NCI-H2196 (cell line): Measurements from ENCODE around the gene MMP1.

ENCODE experiments used
- DNase-seq: peaks from one replicate; lab custom pipeline; 2025; ENCODE audit not compliant: unreplicated experiment; lab: John Stamatoyannopoulos, UW

The MMP1 gene

DNA sequence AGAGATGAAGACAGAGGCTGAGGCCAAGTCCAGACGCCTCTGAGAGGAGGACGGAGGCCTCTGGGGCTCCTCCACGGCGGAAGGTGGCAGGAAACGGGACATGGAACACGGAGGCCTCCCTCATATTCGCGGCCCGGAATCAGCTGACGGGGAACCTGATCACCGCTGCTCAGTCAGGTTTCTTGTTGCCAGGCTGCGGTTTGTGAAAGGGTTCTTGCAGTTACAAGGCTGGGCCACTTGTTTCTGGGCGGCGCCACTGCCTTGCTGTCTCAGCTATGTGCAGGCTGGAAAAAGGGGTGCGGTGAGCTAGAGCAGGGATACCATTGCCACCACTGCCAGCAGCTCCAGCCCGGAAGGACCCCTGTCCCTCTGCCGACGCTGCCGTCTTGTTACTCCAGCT, 10.0 kb upstream of the MMP1 start:
- no peak for DNase-seq

DNA sequence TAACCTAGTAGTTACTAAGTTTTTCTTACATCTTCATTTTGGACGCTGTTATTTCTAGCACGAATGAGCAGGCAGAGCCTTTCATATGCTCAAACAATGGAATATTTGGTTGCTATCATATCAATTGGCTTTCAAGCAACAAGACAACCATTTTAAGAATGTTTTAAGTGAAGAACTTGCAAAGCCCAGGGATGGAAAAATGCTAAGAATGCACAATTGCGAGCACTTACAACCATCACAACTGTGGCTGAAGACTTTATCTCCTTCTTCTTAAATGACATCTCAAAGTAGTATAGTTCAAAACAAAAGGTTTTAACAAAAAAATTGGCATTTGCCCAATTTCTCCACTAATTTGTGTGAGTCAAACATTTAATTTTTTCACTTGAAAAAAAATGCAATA, 8.3 kb upstream of the MMP1 start:
- DNase-seq, result no peak

DNA sequence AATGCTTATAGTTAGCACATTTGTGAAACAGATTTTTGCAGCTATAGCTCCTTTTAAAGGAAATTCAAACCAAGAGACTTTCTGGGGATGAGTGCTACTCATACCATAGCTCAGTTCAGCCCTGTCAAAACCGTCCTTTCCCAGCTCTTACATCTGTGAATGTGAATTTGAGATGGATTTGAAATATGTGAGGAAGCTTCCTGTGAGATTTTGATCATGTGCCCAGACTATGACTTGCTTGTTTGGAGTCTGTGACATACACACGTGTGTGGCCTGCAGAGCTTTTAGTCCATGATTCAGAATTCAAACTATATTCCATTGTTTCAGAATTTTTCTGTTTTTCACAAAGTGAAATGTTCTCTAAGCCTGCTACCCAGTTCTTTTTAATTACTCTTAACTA, 4.4 kb upstream of the MMP1 start:
- DNase-seq, result no peak

DNA sequence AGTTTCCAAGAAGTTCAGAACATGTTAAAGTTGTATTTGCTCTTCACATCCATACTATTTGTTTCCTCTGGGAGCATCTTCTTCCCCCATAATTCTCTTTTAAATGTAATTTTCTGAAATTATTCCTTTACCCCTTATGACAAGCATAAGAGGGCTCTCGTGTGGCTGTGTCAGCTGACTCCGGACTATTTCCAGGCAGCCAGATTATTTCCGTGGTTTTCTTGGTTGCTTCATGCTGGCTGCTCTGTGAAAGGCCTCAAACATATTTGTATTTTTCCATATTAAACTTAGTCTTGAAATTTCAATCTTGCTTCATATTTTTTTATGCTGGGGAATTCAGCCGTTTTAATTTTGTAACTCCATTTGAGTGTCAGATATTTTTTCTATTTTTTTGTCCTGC, 2.8 kb upstream of the MMP1 start:
- DNase-seq, result no peak

DNA sequence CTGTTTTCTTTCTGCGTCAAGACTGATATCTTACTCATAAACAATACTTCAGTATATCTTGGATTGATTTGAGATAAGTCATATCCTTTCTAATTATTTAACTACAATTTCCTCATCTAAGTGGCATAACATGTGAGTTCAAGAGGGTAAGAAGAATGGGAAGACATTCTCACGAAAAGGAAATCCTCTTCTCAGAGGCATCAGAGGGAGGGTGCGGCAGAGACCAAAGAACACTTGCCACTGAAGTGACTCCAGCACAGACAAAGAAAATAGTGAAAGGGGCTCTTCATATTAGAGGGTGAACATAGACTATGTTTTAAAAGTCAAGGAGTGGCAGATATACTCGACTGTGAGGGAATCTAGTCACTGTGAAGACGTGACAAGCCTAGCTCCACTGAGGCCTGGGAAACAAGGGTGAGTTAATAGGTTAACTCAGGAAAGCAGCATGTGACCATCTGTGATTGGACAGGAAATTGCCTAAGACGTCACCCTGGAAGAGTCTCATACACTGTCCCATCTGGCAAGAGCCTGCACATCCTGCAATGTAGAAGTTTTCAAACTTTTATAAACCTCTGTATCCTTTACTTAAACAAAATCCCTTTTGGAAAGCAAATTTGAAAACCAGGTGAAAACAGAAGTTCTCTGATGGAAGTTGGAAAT, 1.9 kb upstream of the MMP1 start:
- no peak for DNase-seq

DNA sequence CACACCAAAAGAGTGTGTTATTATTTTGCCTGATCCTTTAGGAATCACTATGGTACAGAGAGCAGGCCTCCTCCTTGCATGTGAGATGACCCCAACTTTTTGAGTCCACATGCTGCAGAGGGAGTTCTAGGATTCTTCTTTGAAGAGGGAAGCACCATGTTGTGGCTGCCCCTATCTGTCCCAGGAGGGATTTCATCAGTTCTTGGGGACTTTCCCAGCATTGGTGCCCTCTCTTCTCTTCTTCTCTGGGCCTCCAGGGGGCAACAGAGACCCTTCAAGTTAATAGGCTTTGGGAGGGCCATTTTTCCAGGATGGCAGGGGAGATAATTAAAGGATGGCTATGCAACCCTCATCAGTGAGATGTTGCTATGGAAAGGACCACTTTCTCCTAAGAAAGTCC, 3.6 kb downstream of the MMP1 start:
- DNase-seq, result no peak

DNA sequence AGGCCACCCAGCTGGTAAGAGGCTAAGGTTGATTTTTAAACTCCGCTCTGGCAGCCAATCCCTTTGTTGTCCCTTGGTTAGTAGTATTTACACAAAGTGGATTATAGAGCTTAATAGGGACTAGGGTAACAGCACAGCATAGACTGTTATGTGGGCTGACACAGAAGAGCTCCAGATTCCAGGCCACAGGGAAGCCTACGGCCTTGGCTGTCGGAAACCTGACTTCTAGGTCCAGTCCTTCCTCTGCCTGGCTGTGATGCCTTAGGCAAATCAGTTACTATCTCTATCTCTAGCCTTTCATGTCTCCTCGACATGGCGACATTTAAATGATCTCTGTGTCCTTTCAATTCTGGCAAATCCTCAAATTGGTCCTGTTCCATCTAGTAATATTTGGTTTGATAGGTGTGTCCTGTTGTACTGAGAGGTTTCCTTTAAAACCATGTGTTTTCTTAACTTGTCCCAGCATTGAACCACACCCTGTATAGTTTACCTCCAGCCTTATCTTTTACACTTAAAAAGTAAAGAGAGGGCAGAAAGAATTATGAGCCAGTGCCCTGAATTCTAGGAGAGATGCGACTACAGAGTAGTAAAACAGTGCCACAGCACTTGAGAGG, 4.2 kb downstream of the MMP1 start:
- DNase-seq, result no peak

DNA sequence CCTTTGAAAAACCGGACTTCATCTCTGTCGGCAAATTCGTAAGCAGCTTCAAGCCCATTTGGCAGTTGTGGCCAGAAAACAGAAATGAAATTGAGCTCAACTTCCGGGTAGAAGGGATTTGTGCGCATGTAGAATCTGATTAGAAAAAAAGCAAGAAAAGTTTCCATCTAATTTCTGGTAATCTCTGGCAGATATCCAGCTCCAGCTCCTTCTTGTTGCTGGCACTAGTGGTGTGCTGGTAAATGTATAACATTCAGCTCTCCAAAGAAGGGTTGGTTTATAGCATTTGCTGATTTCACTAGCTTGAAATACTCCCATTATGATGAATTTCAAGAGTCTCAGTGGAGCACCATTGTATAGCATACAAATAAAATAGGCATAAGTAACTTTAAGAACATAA, 5.4 kb downstream of the MMP1 start:
- DNase-seq, result no peak

DNA sequence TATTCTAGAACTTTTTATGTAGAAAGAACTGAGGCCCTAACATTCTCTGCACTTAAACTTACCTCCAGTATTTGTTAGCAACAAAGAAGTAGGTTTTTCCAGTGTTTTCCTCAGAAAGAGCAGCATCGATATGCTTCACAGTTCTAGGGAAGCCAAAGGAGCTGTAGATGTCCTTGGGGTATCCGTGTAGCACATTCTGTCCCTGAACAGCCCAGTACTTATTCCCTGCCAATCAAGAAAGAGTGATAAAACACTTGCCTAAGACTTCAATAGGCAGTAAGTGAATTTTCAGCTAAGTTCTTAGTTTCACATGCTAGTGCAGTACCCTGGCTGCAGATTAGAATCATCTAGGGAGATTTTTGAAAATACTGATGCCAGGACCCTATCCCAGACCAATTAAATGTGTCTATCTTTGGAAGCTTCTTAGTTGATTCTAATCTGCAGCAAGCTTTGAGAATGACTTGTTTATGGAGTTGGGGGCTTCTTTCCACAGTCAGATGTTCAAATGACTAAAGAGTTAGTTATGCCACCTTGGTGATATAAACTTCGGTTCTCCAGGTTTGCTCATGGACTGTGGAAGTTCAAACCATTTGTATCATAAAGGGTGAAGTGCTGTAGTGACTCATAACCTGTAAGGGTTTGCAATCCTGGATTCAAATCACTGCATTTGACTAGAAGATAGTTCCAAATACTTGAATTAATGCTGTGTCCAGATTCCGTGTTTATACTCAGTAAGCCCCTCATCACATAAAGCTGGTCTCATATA, 6.5 kb downstream of the MMP1 start:
- no peak for DNase-seq

DNA sequence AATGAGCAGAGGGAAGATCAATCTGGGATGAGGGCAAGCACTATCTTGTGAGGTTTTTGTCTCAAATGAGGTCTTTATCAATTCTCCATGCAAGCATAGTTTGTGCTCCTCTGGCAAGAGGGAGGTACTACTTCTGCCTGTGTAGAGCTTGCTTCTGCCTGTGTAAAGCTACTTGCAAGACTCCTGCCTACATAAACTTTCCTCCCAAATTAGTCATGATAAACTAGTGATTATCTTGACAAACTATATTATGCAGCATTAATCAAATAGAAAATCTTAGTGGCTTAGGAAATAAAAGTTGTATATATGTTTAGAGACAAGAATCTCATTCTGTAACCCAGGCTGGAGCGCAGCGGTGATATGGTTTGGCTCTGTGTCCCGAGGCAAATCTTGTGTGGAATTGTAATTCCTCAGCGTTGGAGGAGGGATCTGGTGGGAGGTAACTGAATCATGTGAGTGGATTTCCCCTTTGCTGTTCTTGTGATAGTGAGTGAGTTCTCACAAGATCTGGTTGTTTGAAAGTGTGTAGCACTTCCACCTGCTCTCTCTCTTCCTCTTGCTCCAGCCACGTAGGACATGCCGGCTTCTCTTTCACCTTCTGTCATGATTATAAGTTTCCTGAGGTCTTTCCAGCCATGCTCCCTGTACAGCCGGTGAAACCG, 9.5 kb downstream of the MMP1 start:
- DNase-seq, result no peak

DNA sequence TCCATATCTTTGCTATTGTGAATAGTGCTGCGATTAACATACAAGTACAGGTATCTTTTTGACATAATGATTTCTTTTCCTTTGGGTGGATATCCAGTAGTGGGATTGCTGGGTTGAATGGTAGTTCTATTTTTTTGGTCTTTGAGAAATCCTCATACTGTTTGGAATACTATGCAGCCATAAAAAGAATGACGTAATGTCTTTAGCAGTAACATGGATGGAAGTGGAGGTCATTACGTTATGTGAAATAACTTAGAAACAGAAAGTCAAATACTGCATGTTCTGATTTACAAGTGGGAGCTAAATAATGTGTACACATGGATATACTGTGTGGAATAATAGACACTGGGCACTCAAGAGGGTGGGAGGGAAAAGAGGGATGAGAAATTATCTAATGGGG, 13.6 kb downstream of the MMP1 start:
- DNase-seq, result no peak

DNA sequence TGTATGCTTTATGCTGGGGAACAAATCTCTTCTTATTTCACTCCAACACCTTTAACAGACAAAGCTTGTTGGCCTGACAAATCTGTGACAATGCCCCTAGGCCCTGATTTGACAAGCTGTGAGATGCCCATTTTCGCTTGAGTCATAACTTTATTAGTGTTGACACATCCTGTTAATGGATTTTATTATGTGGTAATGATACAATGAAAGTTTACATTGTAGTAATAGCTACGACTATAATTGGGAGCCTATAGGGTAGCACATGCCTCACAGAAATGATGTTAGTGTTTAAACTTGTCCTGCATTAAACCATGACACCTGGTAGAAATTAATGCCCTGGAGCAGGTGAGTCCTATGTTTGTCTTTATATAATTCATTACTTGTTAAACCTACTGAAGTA, 14.2 kb downstream of the MMP1 start:
- DNase-seq, result no peak

DNA sequence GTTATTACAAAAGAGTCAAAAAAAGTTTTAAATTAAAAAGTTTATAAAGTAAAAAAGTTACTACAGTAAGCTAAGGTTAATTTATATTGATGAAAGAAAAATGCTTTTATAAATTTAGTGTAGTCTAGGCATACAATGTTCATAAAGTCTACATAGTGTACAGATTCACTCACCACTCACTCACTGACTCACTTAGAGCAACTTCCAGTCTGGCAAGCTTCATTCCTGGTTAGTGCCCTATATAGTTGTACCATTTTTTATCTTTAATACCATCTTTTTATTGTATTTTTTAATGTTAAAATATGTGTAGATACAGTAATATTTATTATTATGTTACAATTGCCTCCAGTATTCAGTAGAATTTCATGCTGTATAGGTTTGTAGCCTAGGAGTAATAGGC, 14.9 kb downstream of the MMP1 start:
- DNase-seq, result no peak

DNA sequence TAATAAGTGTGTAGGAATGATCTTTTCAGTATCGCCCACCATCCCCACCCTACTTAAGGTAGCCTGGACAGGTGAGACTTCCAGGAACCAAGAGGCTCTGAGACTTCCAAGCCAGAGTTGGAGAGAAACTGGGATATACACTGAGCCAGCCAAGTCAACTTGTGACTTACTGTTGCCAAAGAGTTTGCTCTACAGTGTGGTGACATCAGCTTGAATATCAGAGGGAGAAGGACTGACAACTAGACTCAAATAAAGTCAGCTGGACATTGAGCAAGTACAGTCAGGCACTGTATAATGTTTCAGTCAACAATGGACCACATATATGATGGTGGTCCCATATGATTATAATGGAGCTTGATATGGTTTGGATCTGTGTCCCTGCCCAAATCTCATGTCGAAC, 16.3 kb downstream of the MMP1 start:
- DNase-seq, result no peak

DNA sequence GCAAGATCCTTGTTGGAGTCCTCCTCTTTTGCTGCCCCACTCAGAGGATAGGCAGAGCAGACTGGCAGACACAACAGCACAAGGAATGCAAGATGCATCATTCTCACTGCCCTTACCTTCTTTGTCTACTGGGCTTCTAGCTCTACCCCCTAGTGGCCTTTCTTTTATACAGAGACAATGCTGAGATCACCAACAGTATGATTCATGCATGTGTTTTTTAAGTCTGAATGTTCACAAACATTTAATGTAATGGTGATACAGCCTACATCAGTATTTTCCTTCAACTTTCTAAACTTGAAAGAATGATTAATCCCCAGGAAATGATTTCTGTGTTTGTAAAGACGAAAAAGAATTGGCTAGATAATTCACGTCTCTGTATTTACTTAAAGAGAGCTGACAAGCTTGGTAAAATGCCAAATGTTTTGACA, 17.5 kb downstream of the MMP1 start, which contains the start of gene MMP10:
Gene MMP10 (minus strand): TSS at position 138 of the 428 bp plus-strand sequence. CDS start 37 bp downstream, at position 101.
- no peak for DNase-seq

DNA sequence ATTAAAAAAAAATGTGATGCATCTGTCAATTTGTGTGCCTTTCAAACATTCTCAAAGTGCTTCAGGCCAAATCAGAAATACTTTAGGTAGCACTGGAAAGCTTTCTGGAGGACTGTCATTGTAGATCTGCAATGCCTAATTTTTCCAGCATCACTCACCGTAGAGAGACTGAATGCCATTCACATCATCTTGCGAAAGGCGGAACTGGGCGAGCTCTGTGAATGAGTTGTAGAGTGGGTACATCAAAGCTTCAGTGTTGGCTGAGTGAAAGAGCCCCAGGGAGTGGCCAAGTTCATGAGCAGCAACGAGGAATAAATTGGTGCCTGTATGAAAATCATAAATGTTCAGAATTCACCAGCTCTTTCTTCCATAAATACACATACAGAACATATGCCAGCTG, 21.5 kb downstream of the MMP1 start:
- no peak for DNase-seq

DNA sequence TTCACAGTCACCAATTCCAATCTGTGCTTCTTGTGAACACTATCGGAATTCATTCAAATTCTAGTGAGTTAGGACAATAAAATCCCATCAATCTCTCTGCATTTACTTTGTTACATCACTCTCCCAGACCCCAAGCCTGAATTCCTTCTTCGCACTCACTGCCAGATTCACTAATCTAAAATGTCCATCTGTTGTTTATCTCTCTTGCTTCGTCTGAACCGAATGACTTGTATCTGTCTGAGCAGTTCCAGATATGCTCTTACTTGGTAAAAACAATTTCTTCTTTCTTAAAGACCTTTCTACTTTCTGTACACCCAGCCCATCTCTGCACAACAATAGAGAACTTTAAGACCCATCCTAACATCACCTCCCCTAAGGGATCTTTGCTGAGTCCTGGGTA, 24.6 kb downstream of the MMP1 start:
- DNase-seq, result no peak

DNA sequence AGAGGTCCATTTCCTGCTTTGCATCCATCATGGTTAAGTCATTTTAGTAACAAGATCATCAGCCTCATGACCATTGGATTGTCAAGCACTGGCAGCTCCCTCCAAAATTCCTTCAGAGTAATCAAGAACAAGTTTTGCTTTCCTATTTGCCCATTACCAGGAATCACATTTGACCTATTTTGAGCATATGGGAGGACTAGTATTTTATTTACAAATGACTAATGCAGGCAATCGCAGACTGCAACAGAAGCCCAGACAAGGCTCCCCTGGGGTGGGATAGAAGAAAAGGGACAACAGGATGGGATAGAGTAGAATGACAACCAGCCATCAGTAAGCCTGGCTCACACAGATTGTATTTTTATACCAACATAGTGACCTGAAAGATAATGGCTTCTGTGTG, 26.6 kb downstream of the MMP1 start:
- no peak for DNase-seq

DNA sequence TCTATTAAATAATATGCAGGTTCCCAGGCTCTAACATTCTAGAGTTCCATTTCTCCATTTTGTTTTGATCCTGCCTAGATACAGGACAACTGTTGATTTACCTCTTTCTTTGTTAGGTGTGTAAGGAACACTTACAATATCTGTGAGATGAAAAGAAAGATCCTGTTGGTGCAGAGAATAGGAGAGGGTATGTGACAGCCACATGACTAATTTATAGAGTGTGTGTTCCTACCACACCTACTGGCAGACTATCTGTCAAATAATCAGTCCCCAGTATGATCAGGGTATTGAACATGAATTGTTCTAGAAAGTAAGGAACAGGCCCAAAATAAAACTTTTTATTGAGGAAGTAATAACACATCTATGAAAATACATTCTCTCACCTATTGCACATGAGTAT, 27.8 kb downstream of the MMP1 start:
- no peak for DNase-seq

DNA sequence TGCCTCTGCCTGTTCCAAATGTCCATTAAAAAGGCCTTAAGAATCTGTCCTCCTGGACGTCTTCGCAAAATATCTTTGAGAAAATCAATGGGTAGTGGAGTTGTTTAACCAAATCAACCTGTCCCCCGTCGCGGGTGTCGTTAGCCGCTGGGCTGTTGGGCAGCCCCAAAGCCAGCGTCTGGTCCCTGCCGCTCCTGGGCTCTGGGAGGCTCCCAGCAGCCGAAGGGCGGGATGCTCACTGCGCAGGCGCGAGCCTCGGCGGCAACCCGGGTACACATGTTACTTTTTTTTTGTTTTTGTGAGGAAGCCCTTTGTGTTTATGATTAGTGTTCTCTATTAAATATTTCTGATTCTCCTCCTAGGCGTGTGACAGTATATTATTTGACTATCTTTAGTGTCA, 30.2 kb downstream of the MMP1 start:
- DNase-seq, result no peak

DNA sequence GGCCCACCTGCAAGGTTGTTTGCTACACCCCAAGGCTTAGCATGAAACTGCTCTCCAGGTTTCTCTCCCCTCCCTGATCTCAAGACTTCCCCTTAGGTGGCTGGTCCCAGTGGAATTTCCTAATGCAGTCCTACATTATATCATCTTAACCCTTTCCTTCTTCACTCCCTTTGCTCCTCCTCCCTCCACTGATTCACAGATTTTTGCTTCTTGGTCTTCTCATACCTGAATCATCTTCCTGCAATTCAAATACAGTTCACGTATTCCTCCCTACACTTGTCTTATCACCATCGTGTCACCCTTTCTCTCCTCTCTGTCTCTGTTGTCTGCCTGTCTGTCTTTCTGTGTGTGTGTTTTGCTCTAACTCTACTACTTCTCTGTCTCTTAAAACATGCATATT, 34.5 kb downstream of the MMP1 start:
- DNase-seq, result no peak

DNA sequence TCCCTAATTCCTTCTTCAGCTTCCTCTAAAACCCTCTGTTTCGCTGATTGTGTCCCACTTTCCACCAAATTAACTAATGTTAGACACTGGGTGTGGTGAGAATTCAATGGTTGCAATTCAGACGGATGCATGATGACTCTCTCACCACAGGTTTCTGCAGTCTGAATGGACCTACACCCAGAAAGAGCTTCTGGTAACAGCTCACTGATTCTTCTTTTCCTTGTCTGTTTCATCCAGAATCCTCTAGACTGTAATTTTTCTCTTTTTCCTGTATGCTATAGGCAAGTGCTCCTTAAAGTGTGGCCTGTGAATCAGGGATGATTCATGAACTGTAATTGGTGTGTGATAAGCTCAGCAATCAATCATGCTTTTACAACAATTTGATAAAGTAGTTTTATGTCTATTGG, 35.6 kb downstream of the MMP1 start:
- DNase-seq, result no peak
